GM19238 (cell line): ENCODE results near the gene RSAD2.
A peak's percentile ranks its signal among the peaks of the same experiment; 100 is the strongest.

Experiments used
- DNase-seq: peaks from one replicate; pipeline ENCODE4 v3.0.0; 2011; ENCODE audit warnings: low spot score; ENCODE audit not compliant: insufficient read length

The RSAD2 gene

DNA sequence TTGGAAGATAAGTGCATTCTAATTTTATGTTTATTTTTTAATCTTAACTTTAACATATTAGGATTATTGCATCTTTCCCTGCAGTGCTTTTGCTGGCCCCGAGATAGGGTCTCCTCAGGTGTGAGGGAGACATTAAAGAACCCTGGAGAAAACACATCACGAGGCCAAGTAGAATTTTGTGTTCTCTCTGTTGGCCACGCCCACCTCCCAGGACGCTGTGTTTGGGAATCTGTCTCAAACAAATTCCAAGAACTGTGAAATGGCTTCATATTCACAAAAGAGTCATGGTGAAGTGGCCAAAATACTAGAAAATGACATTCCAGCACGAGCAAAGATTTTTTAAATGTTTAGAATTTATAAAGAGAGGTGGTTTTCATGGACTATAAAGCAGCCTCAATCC, 67.0 kb downstream of the RSAD2 start:
- DNase-seq = no peak

DNA sequence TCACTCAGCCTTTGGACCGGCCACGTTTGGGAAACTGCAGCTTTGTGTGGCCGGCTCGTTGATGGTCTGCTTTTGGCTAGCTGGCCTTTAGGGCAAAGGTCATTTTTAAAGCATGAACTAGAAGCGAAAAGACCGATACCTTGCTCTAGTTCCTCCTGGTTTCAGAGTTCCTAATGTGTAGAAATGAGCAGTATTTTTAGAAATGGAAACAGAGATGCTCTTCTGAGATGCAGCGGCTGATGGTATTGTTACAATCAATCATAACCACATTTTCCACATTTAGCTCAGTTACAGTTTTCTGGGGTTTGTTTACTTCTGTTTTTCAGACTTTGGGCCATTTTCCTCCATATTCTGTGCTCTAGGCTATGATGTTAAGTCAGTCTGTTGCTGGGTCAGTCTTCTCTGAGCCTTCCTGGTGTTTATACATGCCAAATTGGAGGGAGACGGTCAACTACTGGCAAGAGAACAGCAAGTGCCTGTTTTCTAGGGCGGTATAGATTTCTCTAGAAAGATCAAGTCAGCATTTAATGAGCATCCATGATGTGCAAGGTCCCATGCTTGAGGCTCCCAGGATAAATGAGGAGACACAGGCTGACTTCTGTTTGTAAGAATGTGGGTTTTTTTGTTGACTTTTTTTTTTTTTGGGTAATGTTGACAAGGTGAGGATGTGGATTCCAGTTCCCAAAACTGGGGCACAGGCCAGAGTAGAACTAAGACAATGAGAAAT, 67.7 kb downstream of the RSAD2 start:
- peak; percentile 16 for DNase-seq

DNA sequence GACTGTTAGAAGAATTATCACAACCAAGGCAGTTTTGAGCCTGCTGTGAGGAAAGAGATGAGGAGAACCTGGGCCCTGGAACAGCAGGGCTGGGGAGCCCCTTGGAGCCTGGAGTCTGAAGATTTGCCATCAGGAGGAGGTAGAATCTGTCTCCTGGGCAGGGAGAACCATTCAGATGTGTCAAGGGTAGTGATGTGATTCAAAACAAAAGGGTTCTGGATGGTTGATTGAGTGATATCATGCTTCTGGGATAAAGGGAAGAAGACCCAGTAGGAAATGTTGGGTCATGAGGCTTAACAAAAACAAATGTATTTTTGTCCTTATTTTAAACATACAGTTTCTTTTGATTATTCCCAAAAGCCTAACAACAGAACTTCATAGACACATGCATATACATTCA, 68.2 kb downstream of the RSAD2 start:
- DNase-seq = no peak

DNA sequence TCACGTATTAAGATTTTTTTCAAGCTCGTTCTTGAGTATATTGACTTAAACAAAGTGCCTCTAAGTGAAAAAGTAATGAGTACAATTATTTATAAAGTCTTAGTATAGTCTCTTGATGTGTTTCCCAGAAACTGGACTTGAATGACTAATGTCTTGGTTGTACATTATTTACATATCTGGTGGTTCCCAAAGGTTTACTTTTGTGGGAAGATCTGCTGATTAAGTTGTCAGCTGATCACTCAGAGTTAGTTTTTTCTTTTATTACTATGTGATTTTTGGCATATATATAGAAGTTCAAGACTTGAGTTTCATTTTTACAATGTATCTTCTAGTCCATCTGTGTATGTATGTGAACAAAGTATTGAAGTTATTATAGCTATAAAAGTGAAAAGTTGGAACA, 69.1 kb downstream of the RSAD2 start:
- DNase-seq = no peak
